ENCODE data around the gene ATP11C.

DNA sequence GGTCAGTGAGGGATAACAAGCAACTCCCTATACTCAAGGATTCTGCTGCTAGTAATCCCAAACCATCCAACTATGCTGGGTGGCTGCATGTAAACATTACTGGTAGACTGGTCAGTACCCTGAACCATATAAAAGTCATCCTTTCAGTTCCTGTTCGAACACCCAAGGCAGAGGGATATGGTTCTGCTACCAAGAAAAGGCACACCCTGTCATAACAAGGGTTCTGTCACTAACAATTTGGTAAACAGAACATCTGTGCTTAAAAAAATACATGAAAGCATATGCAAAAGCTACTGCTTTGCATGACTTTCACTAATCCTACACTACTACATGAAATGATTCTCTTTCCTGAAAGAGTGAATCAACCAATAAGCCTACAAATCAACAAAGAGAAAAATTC, 148.0 kb downstream of the ATP11C start:
- TF ChIP-seq, protein P1, sequence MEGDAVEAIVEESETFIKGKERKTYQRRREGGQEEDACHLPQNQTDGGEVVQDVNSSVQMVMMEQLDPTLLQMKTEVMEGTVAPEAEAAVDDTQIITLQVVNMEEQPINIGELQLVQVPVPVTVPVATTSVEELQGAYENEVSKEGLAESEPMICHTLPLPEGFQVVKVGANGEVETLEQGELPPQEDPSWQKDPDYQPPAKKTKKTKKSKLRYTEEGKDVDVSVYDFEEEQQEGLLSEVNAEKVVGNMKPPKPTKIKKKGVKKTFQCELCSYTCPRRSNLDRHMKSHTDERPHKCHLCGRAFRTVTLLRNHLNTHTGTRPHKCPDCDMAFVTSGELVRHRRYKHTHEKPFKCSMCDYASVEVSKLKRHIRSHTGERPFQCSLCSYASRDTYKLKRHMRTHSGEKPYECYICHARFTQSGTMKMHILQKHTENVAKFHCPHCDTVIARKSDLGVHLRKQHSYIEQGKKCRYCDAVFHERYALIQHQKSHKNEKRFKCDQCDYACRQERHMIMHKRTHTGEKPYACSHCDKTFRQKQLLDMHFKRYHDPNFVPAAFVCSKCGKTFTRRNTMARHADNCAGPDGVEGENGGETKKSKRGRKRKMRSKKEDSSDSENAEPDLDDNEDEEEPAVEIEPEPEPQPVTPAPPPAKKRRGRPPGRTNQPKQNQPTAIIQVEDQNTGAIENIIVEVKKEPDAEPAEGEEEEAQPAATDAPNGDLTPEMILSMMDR (IDR thresholded peaks at IDR 0.05; ENCODE audit: insufficient read depth, low read length): no peak
- no peak for TF ChIP-seq POLR2AphosphoS5 (IDR thresholded peaks at IDR 0.05; ENCODE audit: low read depth)

Measured in HL-60 (cell line).